ENCODE measurements around the gene CYP4F2. TPM values are rescaled to one million over a fixed set of nuclear protein-coding genes. Genes with fewer than 3 reads are reported as not detected.

The CYP4F2 gene
- total RNA-seq, 1 experiment from 2014 or later, result not detected

DNA sequence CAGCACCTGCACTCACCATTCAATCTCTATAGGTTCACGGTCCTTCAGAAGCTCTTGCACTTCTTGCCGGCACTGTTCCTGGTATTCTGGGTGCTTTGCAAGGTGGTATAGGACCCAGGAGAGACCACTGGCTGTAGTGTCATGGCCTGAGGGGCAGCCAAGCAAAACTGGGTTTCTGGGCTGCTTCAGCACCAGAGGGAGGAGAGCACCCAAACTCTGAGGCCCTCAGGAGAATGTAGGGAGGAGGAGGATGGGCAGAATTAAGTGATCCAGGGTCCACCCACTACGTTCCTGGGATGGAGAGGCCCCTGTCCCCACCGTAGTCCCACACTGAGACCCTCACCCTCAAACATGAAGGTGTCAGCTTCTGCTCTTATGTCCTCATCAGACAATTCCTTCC is 24.1 kb upstream of the CYP4F2 start:
- Mint-ChIP-seq H3K4me1 (ENCODE audit: low read depth, unreplicated experiment) (peaks cover 6% of the 10 kb centered on the region), H3K9me3 (ENCODE audit: unreplicated experiment) (no peaks in the 10 kb centered on the region), H3K36me3 (ENCODE audit: insufficient read depth, unreplicated experiment) (peaks cover 6% of the 10 kb centered on the region), H3K4me3 (ENCODE audit: unreplicated experiment) (no peak overlapping the region), H3K27ac (ENCODE audit: unreplicated experiment) (no peak overlapping the region), H3K27me3 (ENCODE audit: insufficient read depth, unreplicated experiment) (peaks cover 15% of the 10 kb centered on the region)
- H3K36me3 ChIP-seq (ENCODE audit: control insufficient read depth, insufficient read depth, low read length), result no peaks in the 10 kb centered on the region
- BruUV-seq (replicated peaks), result no TSS peak
- ChIA-PET POLR2A (no interaction called here), CTCF (no interaction called here)
- no peaks in the 10 kb centered on the region for H3K4me1 ChIP-seq
- no peaks in the 10 kb centered on the region for H3K27me3 ChIP-seq (replicated peaks; ENCODE audit: control insufficient read depth, insufficient read depth, low read length)
- H3K4me3 ChIP-seq (ENCODE audit: low read depth, low read length), result no peak overlapping the region
- intact Hi-C loops (cut with micrococcal nuclease; ENCODE audit: unreplicated experiment), result no loop called here
- no peak for DNase-seq
- TF ChIP-seq, protein P1, sequence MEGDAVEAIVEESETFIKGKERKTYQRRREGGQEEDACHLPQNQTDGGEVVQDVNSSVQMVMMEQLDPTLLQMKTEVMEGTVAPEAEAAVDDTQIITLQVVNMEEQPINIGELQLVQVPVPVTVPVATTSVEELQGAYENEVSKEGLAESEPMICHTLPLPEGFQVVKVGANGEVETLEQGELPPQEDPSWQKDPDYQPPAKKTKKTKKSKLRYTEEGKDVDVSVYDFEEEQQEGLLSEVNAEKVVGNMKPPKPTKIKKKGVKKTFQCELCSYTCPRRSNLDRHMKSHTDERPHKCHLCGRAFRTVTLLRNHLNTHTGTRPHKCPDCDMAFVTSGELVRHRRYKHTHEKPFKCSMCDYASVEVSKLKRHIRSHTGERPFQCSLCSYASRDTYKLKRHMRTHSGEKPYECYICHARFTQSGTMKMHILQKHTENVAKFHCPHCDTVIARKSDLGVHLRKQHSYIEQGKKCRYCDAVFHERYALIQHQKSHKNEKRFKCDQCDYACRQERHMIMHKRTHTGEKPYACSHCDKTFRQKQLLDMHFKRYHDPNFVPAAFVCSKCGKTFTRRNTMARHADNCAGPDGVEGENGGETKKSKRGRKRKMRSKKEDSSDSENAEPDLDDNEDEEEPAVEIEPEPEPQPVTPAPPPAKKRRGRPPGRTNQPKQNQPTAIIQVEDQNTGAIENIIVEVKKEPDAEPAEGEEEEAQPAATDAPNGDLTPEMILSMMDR (IDR thresholded peaks at IDR 0.05; ENCODE audit: insufficient read depth in 1 of 2, low read depth in 1 of 2, low read length in 1 of 2, severe bottlenecking in 1 of 2, unreplicated experiment in 1 of 2), result no peak
- H3K9me3 ChIP-seq, result no peaks in the 10 kb centered on the region

DNA sequence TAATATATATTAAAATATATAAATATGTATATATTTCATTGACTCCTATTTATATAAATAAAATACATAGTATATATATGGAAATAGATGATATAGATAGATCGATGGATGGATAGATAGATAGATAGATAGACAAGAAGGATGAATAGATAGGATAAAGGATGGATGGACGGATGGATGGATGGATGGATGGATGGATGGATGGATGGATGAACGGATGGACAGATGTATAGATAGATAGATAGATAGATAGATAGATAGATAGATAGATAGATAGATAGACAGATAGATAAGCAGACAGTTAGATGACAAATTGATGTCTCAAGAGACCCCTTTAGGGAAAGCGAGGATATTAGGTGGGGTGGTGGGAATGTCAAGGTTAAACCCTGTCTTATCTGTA is 21.4 kb upstream of the CYP4F2 start:
- no peak overlapping the region for H3K4me3 Mint-ChIP-seq (ENCODE audit: unreplicated experiment)
- TF ChIP-seq, protein P1 (IDR thresholded peaks at IDR 0.05; ENCODE audit: insufficient read depth in 1 of 2, low read depth in 1 of 2, low read length in 1 of 2, severe bottlenecking in 1 of 2, unreplicated experiment in 1 of 2), result no peak
- H3K27me3 ChIP-seq (replicated peaks; ENCODE audit: control insufficient read depth, insufficient read depth, low read length), result no peaks in the 10 kb centered on the region
- H3K36me3 Mint-ChIP-seq (ENCODE audit: insufficient read depth, unreplicated experiment), result peaks cover 6% of the 10 kb centered on the region
- no peaks in the 10 kb centered on the region for H3K36me3 ChIP-seq (ENCODE audit: control insufficient read depth, insufficient read depth, low read length)
- peaks cover 9% of the 10 kb centered on the region for H3K27me3 Mint-ChIP-seq (ENCODE audit: insufficient read depth, unreplicated experiment)
- intact Hi-C loops (cut with micrococcal nuclease; ENCODE audit: unreplicated experiment), result no loop called here
- CTCF ChIA-PET, result no interaction called here
- H3K4me3 ChIP-seq (ENCODE audit: low read depth, low read length), result no peak overlapping the region
- no peaks in the 10 kb centered on the region for H3K4me1 ChIP-seq
- no peak for DNase-seq
- BruUV-seq (replicated peaks), result no TSS peak
- POLR2A ChIA-PET, result no interaction called here
- H3K9me3 Mint-ChIP-seq (ENCODE audit: unreplicated experiment), result no peaks in the 10 kb centered on the region
- H3K9me3 ChIP-seq, result no peaks in the 10 kb centered on the region
- H3K27ac Mint-ChIP-seq (ENCODE audit: unreplicated experiment), result no peak overlapping the region
- peaks cover 6% of the 10 kb centered on the region for H3K4me1 Mint-ChIP-seq (ENCODE audit: low read depth, unreplicated experiment)

DNA sequence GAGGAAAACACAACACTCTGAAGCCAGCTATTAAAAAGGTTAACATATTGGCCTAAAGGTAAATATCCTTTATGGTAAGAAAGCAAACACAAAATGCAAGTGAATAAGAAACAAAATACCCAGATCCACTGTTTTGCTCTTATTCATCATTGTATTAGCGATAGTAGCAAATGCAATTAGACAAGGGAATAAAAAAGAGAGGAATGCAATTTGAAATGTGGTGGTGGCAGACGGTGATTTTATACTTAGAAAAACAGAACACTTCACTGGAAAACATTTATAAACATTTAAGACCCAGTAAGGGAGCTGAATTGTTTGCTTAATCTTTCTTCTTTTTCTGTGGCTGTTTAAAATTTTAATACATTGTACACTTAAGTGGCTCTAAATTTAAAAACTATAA is 17.2 kb upstream of the CYP4F2 start:
- ChIA-PET CTCF (no interaction called here), POLR2A (no interaction called here)
- Histone ChIP-seq H3K4me3 (ENCODE audit: low read depth, low read length) (no peak overlapping the region), H3K9me3 (no peaks in the 10 kb centered on the region), H3K4me1 (no peaks in the 10 kb centered on the region), H3K36me3 (ENCODE audit: control insufficient read depth, insufficient read depth, low read length) (no peaks in the 10 kb centered on the region), H3K27me3 (replicated peaks; ENCODE audit: control insufficient read depth, insufficient read depth, low read length) (no peaks in the 10 kb centered on the region)
- intact Hi-C loops (cut with micrococcal nuclease; ENCODE audit: unreplicated experiment), result no loop called here
- H3K36me3 Mint-ChIP-seq (ENCODE audit: insufficient read depth, unreplicated experiment), result no peaks in the 10 kb centered on the region
- BruUV-seq (replicated peaks), result no TSS peak
- H3K9me3 Mint-ChIP-seq (ENCODE audit: unreplicated experiment), result no peaks in the 10 kb centered on the region
- no peak overlapping the region for H3K4me3 Mint-ChIP-seq (ENCODE audit: unreplicated experiment)
- no peaks in the 10 kb centered on the region for H3K4me1 Mint-ChIP-seq (ENCODE audit: low read depth, unreplicated experiment)
- no peaks in the 10 kb centered on the region for H3K27me3 Mint-ChIP-seq (ENCODE audit: insufficient read depth, unreplicated experiment)
- TF ChIP-seq, protein P1 (IDR thresholded peaks at IDR 0.05; ENCODE audit: insufficient read depth in 1 of 2, low read depth in 1 of 2, low read length in 1 of 2, severe bottlenecking in 1 of 2, unreplicated experiment in 1 of 2), result no peak
- H3K27ac Mint-ChIP-seq (ENCODE audit: unreplicated experiment), result no peak overlapping the region
- no peak for DNase-seq
